Measurements from ENCODE around the gene ALG12.

DNA sequence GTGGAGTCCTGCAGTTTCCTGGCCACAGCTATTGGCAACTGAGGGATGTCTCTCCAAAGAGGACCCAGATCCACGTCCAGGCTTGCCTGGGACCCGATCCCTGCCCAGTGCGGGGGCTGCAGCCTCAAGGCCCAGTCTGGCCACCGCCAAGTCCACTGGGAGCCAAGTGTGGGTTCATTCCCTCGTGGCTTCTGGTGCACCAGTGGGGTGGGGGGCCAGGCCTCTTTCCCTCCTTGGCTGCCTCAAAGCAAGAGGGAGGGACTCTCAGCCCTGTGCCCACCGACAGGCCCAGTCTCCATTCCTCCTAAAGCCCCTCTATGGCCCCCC is 29.0 kb upstream of the ALG12 start:
- no peak for TF ChIP-seq CTCF (IDR thresholded peaks at IDR 0.05)
- peak; percentile 55 for TF ChIP-seq POLR2A (IDR thresholded peaks at IDR 0.05)
- no peak for TF ChIP-seq EP300 (IDR thresholded peaks at IDR 0.05; ENCODE audit: low read depth)
